H1 (cell line): ENCODE results near the gene SPTB.

Experiments
- BRCA1 ChIP-seq: IDR thresholded peaks from 2 replicates; pipeline ENCODE4 v1.6.1; 2012; ENCODE audit warnings: low read depth, low read length, improper control_type of control experiment
- CTCF ChIP-seq, 3 experiments: IDR thresholded peaks; 1 replicate in 2 of 3; 2 replicates in 1 of 3; pipeline versions ENCODE4 v1.5.1 to v1.6.1; 2011; ENCODE audit warnings: low read length in 3 of 3, mild to moderate bottlenecking in 3 of 3, inconsistent platforms in 2 of 3, low read depth in 1 of 3, moderate library complexity in 1 of 3; ENCODE audit not compliant: insufficient read depth in 1 of 3; ENCODE audit errors: control extremely low read depth in 1 of 3
- EP300 ChIP-seq, 2 experiments: IDR thresholded peaks; 1 replicate in 1 of 2; 2 replicates in 1 of 2; pipeline ENCODE4 v1.6.1; 2011 to 2012; ENCODE audit warnings: low read depth in 2 of 2, low read length in 2 of 2, mild to moderate bottlenecking in 2 of 2, borderline replicate concordance in 1 of 2, inconsistent platforms in 1 of 2, moderate library complexity in 1 of 2
- HDAC2 ChIP-seq, 2 experiments: fragments of 300-600 bp in 1 of 2; sonication (generic) in 1 of 2; IDR thresholded peaks; 2 replicates each; pipeline ENCODE4 v1.6.1; 2011 to 2012; ENCODE audit warnings: low read depth in 2 of 2, low read length in 2 of 2, mild to moderate bottlenecking in 2 of 2, moderate library complexity in 2 of 2, borderline replicate concordance in 1 of 2, inconsistent platforms in 1 of 2
- JUND ChIP-seq: IDR thresholded peaks from 2 replicates; pipeline ENCODE4 v1.6.1; 2011; ENCODE audit warnings: mild to moderate bottlenecking, improper control_type of control experiment, low read length
- NRF1 ChIP-seq: IDR thresholded peaks from 2 replicates; pipeline ENCODE4 v1.6.1; 2011; ENCODE audit warnings: mild to moderate bottlenecking, low read depth, low read length, improper control_type of control experiment
- POLR2A ChIP-seq, 2 experiments: IDR thresholded peaks; 1 replicate in 1 of 2; 2 replicates in 1 of 2; pipeline ENCODE4 v1.6.1; 2011; ENCODE audit warnings: low read depth in 2 of 2, low read length in 2 of 2, mild to moderate bottlenecking in 2 of 2; ENCODE audit errors: control extremely low read depth in 1 of 2
- POLR2AphosphoS5 ChIP-seq: IDR thresholded peaks from 2 replicates; pipeline ENCODE4 v1.6.1; 2011; ENCODE audit warnings: low read depth, low read length
- RAD21 ChIP-seq, 2 experiments: IDR thresholded peaks in 1 of 2; conservative IDR thresholded peaks in 1 of 2; 2 replicates each; pipeline ENCODE4 v1.6.1; 2011; ENCODE audit warnings: low read depth in 2 of 2, low read length in 2 of 2, improper control_type of control experiment in 1 of 2, inconsistent platforms in 1 of 2, mild to moderate bottlenecking in 1 of 2, moderate library complexity in 1 of 2
- RFX5 ChIP-seq: IDR thresholded peaks from 2 replicates; pipeline ENCODE4 v1.6.1; 2011; ENCODE audit warnings: low read depth, low read length, improper control_type of control experiment, borderline replicate concordance
- RXRA ChIP-seq: IDR thresholded peaks from 2 replicates; pipeline ENCODE4 v1.6.1; 2011; ENCODE audit warnings: low read depth, mild to moderate bottlenecking, low read length, moderate library complexity; ENCODE audit not compliant: insufficient read depth
- SIX5 ChIP-seq: IDR thresholded peaks from 2 replicates; pipeline ENCODE4 v1.6.1; 2011; ENCODE audit warnings: mild to moderate bottlenecking, low read depth, low read length
- USF2 ChIP-seq: IDR thresholded peaks from 2 replicates; pipeline ENCODE4 v1.6.1; 2011; ENCODE audit warnings: low read length, improper control_type of control experiment

DNA sequence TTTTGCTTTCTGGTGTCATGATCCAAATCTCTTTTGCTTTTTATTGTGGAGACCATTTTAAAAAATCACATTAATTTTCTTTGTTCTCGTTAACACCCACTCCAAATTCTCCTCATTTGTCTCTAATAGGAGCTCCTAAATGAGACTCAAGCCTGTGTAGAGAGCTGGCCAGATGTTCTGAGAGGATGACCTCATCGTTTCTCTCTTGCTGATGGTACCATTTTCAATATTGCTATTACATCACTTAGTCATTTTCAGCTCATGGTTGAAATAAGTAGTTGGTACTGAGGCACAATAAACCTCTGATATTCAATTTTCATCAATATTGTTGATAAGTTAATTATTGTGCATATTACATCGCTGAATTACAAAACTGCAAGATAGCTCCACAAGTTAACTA, 31.5 kb downstream of the SPTB start:
- TF ChIP-seq CTCF (IDR thresholded peaks at IDR 0.05; ENCODE audit: control extremely low read depth in 1 of 3, insufficient read depth in 1 of 3, low read depth in 1 of 3, low read length in 3 of 3) (no peak), RAD21 (IDR thresholded peaks at IDR 0.05 in 1 of 2, conservative IDR thresholded peaks at IDR 0.05 in 1 of 2; ENCODE audit: low read depth in 2 of 2, low read length in 2 of 2) (no peak), SIX5 (no peak), RFX5 (no peak), POLR2A (IDR thresholded peaks at IDR 0.05; ENCODE audit: control extremely low read depth in 1 of 2, low read depth in 2 of 2, low read length in 2 of 2) (no peak), EP300 (IDR thresholded peaks at IDR 0.05; ENCODE audit: borderline replicate concordance in 1 of 2, low read depth in 2 of 2, low read length in 2 of 2) (no peak), BRCA1 (no peak), JUND (no peak), POLR2AphosphoS5 (no peak), NRF1 (no peak), HDAC2 (IDR thresholded peaks at IDR 0.05; ENCODE audit: borderline replicate concordance in 1 of 2, low read depth in 2 of 2, low read length in 2 of 2) (no peak), USF2 (no peak), RXRA (no peak)
